Measurements from ENCODE around the gene HKDC1.
"Not testable (repeated sequence)": the region's sequence is repeated elsewhere in the genome, so short reads cannot be mapped to it uniquely, and the experiment has no call there.

Gene HKDC1

GRCh38 chr10:69241575-69241974, 21.4 kb downstream of the HKDC1 start:
- DNase-seq (ENCODE audit: low spot score) = no peak

GRCh38 chr10:69242040-69242851, 22.1 kb downstream of the HKDC1 start:
- no peak for DNase-seq (ENCODE audit: low spot score)

GRCh38 chr10:69242852-69243212, 22.7 kb downstream of the HKDC1 start:
- peak; percentile 18 for DNase-seq (ENCODE audit: low spot score)

- DNase-seq (ENCODE audit: low spot score) = no peak
Observed at GRCh38 chr10:69243817-69244216, 23.7 kb downstream of the HKDC1 start.

GRCh38 chr10:69246036-69246435, 25.9 kb downstream of the HKDC1 start:
- no peak for DNase-seq (ENCODE audit: low spot score)

- no peak for DNase-seq (ENCODE audit: low spot score)
Observed at GRCh38 chr10:69246581-69247312, 26.6 kb downstream of the HKDC1 start.

GRCh38 chr10:69247313-69247710, 27.2 kb downstream of the HKDC1 start:
- DNase-seq (ENCODE audit: low spot score) = no peak

- DNase-seq (ENCODE audit: low spot score) = no peak
Observed at GRCh38 chr10:69248117-69248730, 28.1 kb downstream of the HKDC1 start.

- no peak for DNase-seq (ENCODE audit: low spot score)
Observed at GRCh38 chr10:69250041-69250440, 29.9 kb downstream of the HKDC1 start.

GRCh38 chr10:69251417-69251816, 31.3 kb downstream of the HKDC1 start:
- DNase-seq (ENCODE audit: low spot score) = not testable (repeated sequence)

GRCh38 chr10:69253171-69253570, 33.0 kb downstream of the HKDC1 start:
- no peak for DNase-seq (ENCODE audit: low spot score)

- no peak for DNase-seq (ENCODE audit: low spot score)
Observed at GRCh38 chr10:69254877-69255276, 34.7 kb downstream of the HKDC1 start.

GRCh38 chr10:69259547-69260243, 39.6 kb downstream of the HKDC1 start:
- no peak for DNase-seq (ENCODE audit: low spot score)

- DNase-seq (ENCODE audit: low spot score) = no peak
Observed at GRCh38 chr10:69261184-69261583, 41.1 kb downstream of the HKDC1 start.

- DNase-seq (ENCODE audit: low spot score) = no peak
Observed at GRCh38 chr10:69262292-69262751, 42.2 kb downstream of the HKDC1 start.

- DNase-seq (ENCODE audit: low spot score) = no peak
Observed at GRCh38 chr10:69265521-69265920, 45.4 kb downstream of the HKDC1 start.

- DNase-seq (ENCODE audit: low spot score) = no peak
Observed at GRCh38 chr10:69268761-69269416, 48.8 kb downstream of the HKDC1 start.

- DNase-seq (ENCODE audit: low spot score) = no peak
Observed at GRCh38 chr10:69269761-69270160, 49.6 kb downstream of the HKDC1 start.

- DNase-seq (ENCODE audit: low spot score) = no peak
Observed at GRCh38 chr10:69270990-69271389, 50.9 kb downstream of the HKDC1 start.

GRCh38 chr10:69272624-69273023, 52.5 kb downstream of the HKDC1 start:
- DNase-seq (ENCODE audit: low spot score) = no peak

GRCh38 chr10:69275444-69275843, 55.3 kb downstream of the HKDC1 start:
- no peak for DNase-seq (ENCODE audit: low spot score)

GRCh38 chr10:69276503-69276902, 56.4 kb downstream of the HKDC1 start:
- DNase-seq (ENCODE audit: low spot score) = no peak
